OCI-LY7 (cell line): ENCODE measurements around the gene DPH7. TPM values are rescaled to one million over a fixed set of nuclear protein-coding genes. Genes with fewer than 3 reads are reported as not detected.
"Not testable (repeated sequence)": the region's sequence is repeated elsewhere in the genome, so short reads cannot be mapped to it uniquely, and the experiment has no call there.

Experiments
- BruUV-seq: library from RNA; stranded (reverse); fragments of 400-500 nt; replicated peaks from 2 replicates; lab custom pipeline; 2021; lab: Mats Ljungman, UMichigan
- CTCF ChIA-PET: fragments of 300-600 bp; sonication (Branson Sonifier 250); formaldehyde crosslinking; loops from one replicate; lab custom pipeline; 2022; ENCODE audit warnings: antibody characterized with exemption; ENCODE audit not compliant: unreplicated experiment; lab: Charles Lee
- POLR2A ChIA-PET: fragments of 300-600 bp; sonication (Branson Sonifier 250); formaldehyde crosslinking; loops from one replicate; lab custom pipeline; 2022; ENCODE audit warnings: antibody characterized with exemption; lab: Charles Lee
- DNase-seq: peaks from one replicate; pipeline ENCODE4 v3.0.0-alpha.2; 2015; ENCODE audit warnings: low spot score
- H2AFZ ChIP-seq: fragments of 200-600 bp; sonication (generic), shearing (Covaris generic); 2 replicates; pipeline ENCODE4 v1.6.1; 2014; ENCODE audit warnings: mild to moderate bottlenecking, antibody characterized with exemption, low read length, moderate library complexity
- H3K27ac ChIP-seq: fragments of 200-600 bp; sonication (generic); 2 replicates; pipeline ENCODE4 v1.5.1; 2014; ENCODE audit warnings: mixed run types, low read depth, mild to moderate bottlenecking, moderate library complexity, low read length, inconsistent platforms; ENCODE audit not compliant: poor library complexity, severe bottlenecking
- H3K36me3 ChIP-seq: fragments of 200-600 bp; sonication (generic); 2 replicates; pipeline ENCODE4 v1.6.1; 2014; ENCODE audit warnings: mild to moderate bottlenecking, antibody characterized with exemption, low read length, moderate library complexity, mixed read lengths; ENCODE audit not compliant: insufficient read depth
- H3K4me1 ChIP-seq: fragments of 200-600 bp; sonication (generic); 2 replicates; pipeline ENCODE4 v1.5.1; 2014; ENCODE audit warnings: mild to moderate bottlenecking, low read length; ENCODE audit not compliant: insufficient read depth, poor library complexity, severe bottlenecking
- H3K4me2 ChIP-seq: fragments of 200-600 bp; sonication (generic); 2 replicates; pipeline ENCODE4 v1.6.1; 2014; ENCODE audit warnings: mild to moderate bottlenecking, low read length
- H3K4me3 ChIP-seq: fragments of 200-600 bp; sonication (generic); 2 replicates; pipeline ENCODE4 v1.5.1; 2014; ENCODE audit warnings: mild to moderate bottlenecking, low read depth, low read length; ENCODE audit not compliant: poor library complexity, severe bottlenecking
- H3K79me2 ChIP-seq: fragments of 200-600 bp; sonication (generic); 2 replicates; pipeline ENCODE4 v1.6.1; 2016; ENCODE audit warnings: low read depth, mild to moderate bottlenecking, low read length, moderate library complexity, mixed read lengths; ENCODE audit not compliant: insufficient read depth
- H3K9me2 ChIP-seq: fragments of 200-600 bp; sonication (generic); 2 replicates; pipeline ENCODE4 v1.6.1; 2016; ENCODE audit warnings: mild to moderate bottlenecking, low read length, mixed read lengths; ENCODE audit not compliant: insufficient read depth
- H3K9me3 ChIP-seq: fragments of 200-600 bp; sonication (generic); 2 replicates; pipeline ENCODE4 v1.6.1; 2014; ENCODE audit warnings: mild to moderate bottlenecking, mixed run types, low read length, mixed read lengths
- H4K20me1 ChIP-seq: fragments of 200-600 bp; sonication (generic); 2 replicates; pipeline ENCODE4 v1.6.1; 2014; ENCODE audit warnings: mild to moderate bottlenecking, antibody characterized with exemption, low read length, moderate library complexity, mixed read lengths; ENCODE audit not compliant: insufficient read depth
- CTCF ChIP-seq: fragments of 200-600 bp; sonication (generic); conservative IDR thresholded peaks from 2 replicates; pipeline ENCODE4 v1.5.1; 2014; ENCODE audit warnings: mild to moderate bottlenecking, antibody characterized with exemption, low read length, moderate library complexity, mixed read lengths
- EZH2phosphoT487 ChIP-seq: fragments of 200-600 bp; sonication (generic); IDR thresholded peaks from 2 replicates; pipeline ENCODE4 v1.6.1; 2018; ENCODE audit warnings: low read depth, borderline replicate concordance, mild to moderate bottlenecking, mixed run types, antibody characterized with exemption, low read length, moderate library complexity, mixed read lengths
- intact Hi-C: fragments of 100-400 bp; cut with micrococcal nuclease; formaldehyde crosslinking; loops from one replicate; pipeline ENCODE4 v1.10.0; 2022; ENCODE audit not compliant: unreplicated experiment
- total RNA-seq, 2 experiments: library from RNA; depleted of rRNA in 1 of 2; stranded (reverse); fragments of >200 nt in 1 of 2; shearing (Covaris generic) in 1 of 2; gene quantifications; 2 replicates each; pipeline ENCODE4 v1.2.3, GENCODE V29; 2014 to 2022

DPH7 gene
- total RNA-seq, 2 experiments from 2014 or later = 72.9 to 95.6 TPM

- no peaks in the 10 kb centered on the region for H3K9me2 ChIP-seq
- TF ChIP-seq EZH2phosphoT487 (no peak), CTCF (no peak)
- CTCF ChIA-PET = no interaction called here
Measured at GRCh38 chr9:137570566-137570965, 8.2 kb downstream of the DPH7 start.

GRCh38 chr9:137569609-137570203 is 9.0 kb downstream of the DPH7 start:
- intact Hi-C loops = no loop called here
- peaks cover 61% of the 10 kb centered on the region for H3K36me3 ChIP-seq
- H3K9me3 ChIP-seq = peaks cover 6% of the 10 kb centered on the region; the same call in 1 of the 2 replicates
- H3K4me3 ChIP-seq = no peak overlapping the region
- CTCF ChIA-PET = no interaction called here
- H3K4me1 ChIP-seq = peaks cover 3% of the 10 kb centered on the region
- no peak for DNase-seq
- no peak for TF ChIP-seq CTCF
- no peak for TF ChIP-seq EZH2phosphoT487
- H2AFZ ChIP-seq = no peak overlapping the region
- H3K27ac ChIP-seq = no peak overlapping the region
- peaks cover 15% of the 10 kb centered on the region for H3K79me2 ChIP-seq
- H3K9me2 ChIP-seq = no peaks in the 10 kb centered on the region
- H4K20me1 ChIP-seq = 0 out of 2 replicates have a peak, but pooled peaks cover 3% of the 10 kb centered on the region
- POLR2A ChIA-PET = no interaction called here
- BruUV-seq = no TSS peak
- no peak overlapping the region for H3K4me2 ChIP-seq

More at GRCh38 chr9:137570566-137570965, 8.2 kb downstream of the DPH7 start:
- Histone ChIP-seq H3K4me3 (no peak overlapping the region), H3K27ac (no peak overlapping the region), H3K9me3 (peaks cover 6% of the 10 kb centered on the region; the same call in 1 of the 2 replicates), H3K4me1 (peaks cover 11% of the 10 kb centered on the region), H3K79me2 (peaks cover 24% of the 10 kb centered on the region), H3K4me2 (no peak overlapping the region), H2AFZ (no peak overlapping the region), H4K20me1 (0 out of 2 replicates have a peak, but pooled peaks cover 6% of the 10 kb centered on the region), H3K36me3 (peaks cover 65% of the 10 kb centered on the region)
- intact Hi-C loops = no loop called here
- POLR2A ChIA-PET = no interaction called here
- no peak for DNase-seq
- BruUV-seq = no TSS peak

DNA sequence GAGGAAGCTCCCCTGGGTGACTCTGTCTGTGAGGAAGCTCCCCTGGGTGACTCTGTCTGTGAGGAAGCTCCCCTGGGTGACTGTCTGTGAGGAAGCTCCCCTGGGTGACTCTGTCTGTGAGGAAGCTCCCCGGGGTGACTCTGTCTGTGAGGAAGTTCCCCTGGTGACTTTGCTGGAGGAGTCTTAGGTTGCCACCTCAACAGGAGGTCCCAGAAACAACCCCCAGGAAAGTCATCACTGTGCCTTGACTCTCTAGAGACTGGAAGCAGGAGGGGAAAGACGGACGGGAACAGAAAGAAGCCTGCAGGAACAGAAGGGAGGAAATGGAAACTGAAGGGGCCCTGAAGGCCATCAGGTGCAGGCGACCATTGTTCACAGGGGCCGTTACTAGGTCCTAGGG is 10.3 kb downstream of the DPH7 start:
- CTCF ChIA-PET, POLR2A ChIA-PET, H4K20me1 ChIP-seq, H2AFZ ChIP-seq, H3K9me2 ChIP-seq, H3K4me1 ChIP-seq, H3K9me3 ChIP-seq, BruUV-seq, H3K79me2 ChIP-seq, H3K4me3 ChIP-seq, DNase-seq, H3K4me2 ChIP-seq, intact Hi-C loops: not testable (repeated sequence)
- peak overlapping the region; percentile 11 for H3K27ac ChIP-seq
- peaks cover 61% of the 10 kb centered on the region for H3K36me3 ChIP-seq
